Measurements from ENCODE around the gene CTNNAL1.

DNA sequence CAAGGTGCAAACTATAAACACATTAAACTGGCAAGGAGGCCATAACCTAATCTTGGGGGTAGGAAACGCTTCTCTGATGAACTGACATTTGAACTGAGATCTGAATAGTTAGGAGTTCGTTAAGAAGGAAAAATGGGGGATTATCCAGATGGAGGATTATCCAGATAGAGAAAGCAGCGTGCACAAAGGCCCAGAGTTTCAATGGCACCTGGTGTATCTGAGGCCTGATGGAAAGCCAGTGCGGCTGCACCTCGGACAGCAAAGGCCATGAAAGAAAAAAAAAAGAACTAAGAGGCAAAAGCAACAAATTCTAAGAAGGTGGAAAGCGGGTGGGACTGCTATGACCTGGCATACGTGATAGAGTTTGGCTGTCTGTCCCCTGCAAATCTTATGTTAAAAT lies 13.0 kb upstream of the CTNNAL1 start:
- TF ChIP-seq, protein P1, sequence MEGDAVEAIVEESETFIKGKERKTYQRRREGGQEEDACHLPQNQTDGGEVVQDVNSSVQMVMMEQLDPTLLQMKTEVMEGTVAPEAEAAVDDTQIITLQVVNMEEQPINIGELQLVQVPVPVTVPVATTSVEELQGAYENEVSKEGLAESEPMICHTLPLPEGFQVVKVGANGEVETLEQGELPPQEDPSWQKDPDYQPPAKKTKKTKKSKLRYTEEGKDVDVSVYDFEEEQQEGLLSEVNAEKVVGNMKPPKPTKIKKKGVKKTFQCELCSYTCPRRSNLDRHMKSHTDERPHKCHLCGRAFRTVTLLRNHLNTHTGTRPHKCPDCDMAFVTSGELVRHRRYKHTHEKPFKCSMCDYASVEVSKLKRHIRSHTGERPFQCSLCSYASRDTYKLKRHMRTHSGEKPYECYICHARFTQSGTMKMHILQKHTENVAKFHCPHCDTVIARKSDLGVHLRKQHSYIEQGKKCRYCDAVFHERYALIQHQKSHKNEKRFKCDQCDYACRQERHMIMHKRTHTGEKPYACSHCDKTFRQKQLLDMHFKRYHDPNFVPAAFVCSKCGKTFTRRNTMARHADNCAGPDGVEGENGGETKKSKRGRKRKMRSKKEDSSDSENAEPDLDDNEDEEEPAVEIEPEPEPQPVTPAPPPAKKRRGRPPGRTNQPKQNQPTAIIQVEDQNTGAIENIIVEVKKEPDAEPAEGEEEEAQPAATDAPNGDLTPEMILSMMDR (IDR thresholded peaks at IDR 0.05): no peak
- TF ChIP-seq NRF1 (IDR thresholded peaks at IDR 0.05; ENCODE audit: low read depth, low read length): no peak
- TF ChIP-seq, protein P2, sequence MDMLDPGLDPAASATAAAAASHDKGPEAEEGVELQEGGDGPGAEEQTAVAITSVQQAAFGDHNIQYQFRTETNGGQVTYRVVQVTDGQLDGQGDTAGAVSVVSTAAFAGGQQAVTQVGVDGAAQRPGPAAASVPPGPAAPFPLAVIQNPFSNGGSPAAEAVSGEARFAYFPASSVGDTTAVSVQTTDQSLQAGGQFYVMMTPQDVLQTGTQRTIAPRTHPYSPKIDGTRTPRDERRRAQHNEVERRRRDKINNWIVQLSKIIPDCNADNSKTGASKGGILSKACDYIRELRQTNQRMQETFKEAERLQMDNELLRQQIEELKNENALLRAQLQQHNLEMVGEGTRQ (IDR thresholded peaks at IDR 0.05; ENCODE audit: borderline replicate concordance, low read depth, low read length): no peak
- TF ChIP-seq, protein P3, sequence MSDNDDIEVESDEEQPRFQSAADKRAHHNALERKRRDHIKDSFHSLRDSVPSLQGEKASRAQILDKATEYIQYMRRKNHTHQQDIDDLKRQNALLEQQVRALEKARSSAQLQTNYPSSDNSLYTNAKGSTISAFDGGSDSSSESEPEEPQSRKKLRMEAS (IDR thresholded peaks at IDR 0.05; ENCODE audit: low read depth): no peak
- no peak for TF ChIP-seq FOXJ3 (CRISPR knock-in tag; IDR thresholded peaks at IDR 0.05)
- TF ChIP-seq POLR2AphosphoS5 (IDR thresholded peaks at IDR 0.05; ENCODE audit: low read depth, low read length): no peak
- TF ChIP-seq GABPA (IDR thresholded peaks at IDR 0.05; ENCODE audit: low read depth): no peak

All from SK-N-SH (cell line).